GM23248 (cell line): ENCODE data around the gene BSPRY.

Experiments used
- EZH2 ChIP-seq: fragments of 200-600 bp; sonication (generic); IDR thresholded peaks from 2 replicates; pipeline ENCODE4 v1.6.1; 2018; ENCODE audit warnings: antibody characterized with exemption, mild to moderate bottlenecking; ENCODE audit not compliant: insufficient read depth, poor library complexity, severe bottlenecking
- EZH2phosphoT487 ChIP-seq: fragments of 200-600 bp; sonication (generic); IDR thresholded peaks from 2 replicates; pipeline ENCODE4 v1.6.1; 2018; ENCODE audit warnings: antibody characterized with exemption, moderate library complexity, mild to moderate bottlenecking, low read depth; ENCODE audit not compliant: insufficient read depth

DNA sequence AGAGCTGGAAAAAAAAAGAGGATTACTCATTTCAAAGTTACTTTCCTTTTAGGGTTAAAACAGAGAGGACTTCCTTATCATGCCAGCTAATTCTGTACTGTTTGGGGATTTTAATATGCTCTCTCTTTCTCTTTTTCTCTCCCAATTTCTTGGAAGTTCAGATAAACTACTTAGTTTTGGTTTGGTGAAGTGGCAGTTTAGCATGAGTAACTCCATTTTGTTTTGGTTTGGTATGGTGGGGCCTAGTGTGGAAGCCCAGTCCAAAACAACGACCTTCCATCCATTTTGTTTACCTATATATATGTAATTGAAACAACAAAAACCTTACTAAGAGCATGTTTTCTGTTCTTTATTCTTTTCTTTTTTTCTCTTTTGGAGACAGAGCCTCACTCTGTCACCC is 3.7 kb upstream of the BSPRY start:
- no peak for TF ChIP-seq EZH2
- no peak for TF ChIP-seq EZH2phosphoT487
